GM18502 (cell line): ENCODE measurements around the gene FNDC3B.

Experiments
- ATAC-seq: cut with Tn5 transposase; IDR thresholded peaks from one replicate; pipeline ENCODE4 v1.9.1; 2021; ENCODE audit warnings: mild to moderate bottlenecking; ENCODE audit not compliant: unreplicated experiment, poor library complexity

FNDC3B gene

DNA sequence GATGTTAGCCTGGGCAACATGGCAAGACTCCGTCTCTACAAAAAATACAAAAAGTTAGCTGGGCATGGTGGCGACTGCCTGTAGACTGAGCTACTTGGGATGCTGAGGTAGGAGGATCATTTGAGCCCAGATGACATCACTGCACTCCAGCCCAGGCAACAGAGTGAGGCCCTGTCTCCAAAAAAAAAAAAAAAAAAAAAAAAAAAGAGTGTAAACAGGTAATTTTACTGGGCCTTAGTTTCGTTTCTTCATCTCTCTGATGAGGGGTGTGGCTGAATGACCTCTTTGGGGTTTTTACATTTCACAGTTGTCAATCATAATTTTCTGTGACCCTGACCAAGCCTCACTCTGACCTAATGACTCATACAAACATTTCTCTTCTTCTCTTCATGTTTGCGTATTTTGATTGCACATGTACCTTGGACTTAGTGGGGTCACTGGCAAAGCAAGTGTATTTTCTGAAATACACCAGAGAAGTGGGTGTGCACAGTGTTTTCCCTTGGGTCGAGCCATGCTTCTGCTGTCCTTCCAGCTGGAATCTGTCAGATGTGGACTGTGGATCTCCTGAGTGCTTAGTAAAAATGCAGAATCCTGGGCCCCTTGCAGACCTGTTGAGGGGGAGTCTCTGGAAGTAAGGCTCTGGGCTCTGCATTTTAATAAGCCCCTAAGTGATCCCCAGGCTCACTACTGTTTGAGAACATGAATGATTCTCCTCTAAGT lies 140.5 kb downstream of the FNDC3B start:
- ATAC-seq: peak; percentile 61

DNA sequence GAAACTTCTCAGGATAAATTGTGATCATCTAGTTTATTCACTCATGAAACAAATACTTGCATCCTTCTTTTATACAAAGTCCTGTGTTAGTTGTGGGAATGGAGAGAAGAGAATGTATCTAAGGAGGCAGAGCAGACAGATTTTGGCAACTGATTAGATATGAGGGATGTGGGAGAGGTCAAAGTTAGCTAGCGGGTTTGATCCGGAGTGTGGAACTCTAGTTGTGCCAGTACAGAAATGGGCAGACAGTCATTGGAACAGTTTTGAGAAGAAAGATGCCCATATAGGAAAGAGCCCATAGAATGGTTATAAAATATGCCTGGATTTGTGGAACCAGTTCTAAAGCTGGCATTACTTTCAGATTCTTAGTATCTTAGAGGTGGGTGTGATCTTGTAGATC lies 141.1 kb downstream of the FNDC3B start:
- ATAC-seq: no peak

DNA sequence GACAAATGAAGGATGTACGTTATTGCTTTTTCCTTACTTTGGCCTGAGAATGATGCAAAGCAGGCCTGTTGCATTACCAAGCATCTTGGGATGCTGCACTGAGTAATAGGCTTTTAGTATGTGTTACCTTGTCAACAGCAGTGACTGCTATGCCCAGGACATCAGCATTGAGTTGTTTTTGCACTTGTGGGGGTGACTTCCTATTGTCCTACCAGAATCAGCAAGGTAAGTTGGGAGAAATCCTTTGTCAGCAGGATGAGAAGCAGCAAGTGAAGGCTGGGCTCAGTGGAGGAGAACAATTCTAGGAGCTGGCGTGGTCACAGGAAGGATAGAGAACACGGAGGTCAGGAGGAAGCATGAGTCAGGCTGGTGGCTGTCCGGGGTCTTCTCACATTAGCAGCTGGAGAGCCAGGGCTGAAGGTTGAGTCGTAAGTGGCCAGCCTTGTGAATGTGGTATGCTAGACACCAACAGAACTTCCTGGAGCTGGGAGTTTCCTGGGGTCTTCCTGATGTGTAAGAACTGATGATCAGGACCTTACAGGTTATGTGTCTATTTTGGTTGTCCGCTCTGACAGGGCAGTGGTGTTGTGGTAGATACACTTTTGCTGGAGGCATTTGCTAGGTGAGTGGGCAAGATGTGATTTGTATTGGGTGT lies 142.7 kb downstream of the FNDC3B start:
- peak; percentile 39 for ATAC-seq

DNA sequence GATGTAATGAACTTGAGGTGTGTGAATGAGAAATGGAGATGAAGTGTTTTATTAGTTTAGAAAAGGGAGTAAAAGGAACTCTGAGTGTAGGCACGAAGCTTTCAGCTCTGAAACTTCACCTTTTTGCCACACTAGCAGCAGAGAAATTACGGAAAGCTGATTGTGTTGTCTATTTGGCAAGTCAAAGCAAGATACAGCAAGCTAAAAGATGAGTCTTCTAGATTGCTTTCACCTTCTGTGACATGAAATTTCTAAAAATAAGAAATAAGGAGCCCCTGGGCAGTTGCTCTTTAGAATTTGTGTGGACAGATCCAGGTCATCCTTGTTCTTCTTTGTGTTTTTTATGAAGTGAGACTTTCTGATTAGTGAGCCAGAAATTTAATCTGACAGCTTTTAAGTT lies 143.4 kb downstream of the FNDC3B start:
- ATAC-seq: no peak

DNA sequence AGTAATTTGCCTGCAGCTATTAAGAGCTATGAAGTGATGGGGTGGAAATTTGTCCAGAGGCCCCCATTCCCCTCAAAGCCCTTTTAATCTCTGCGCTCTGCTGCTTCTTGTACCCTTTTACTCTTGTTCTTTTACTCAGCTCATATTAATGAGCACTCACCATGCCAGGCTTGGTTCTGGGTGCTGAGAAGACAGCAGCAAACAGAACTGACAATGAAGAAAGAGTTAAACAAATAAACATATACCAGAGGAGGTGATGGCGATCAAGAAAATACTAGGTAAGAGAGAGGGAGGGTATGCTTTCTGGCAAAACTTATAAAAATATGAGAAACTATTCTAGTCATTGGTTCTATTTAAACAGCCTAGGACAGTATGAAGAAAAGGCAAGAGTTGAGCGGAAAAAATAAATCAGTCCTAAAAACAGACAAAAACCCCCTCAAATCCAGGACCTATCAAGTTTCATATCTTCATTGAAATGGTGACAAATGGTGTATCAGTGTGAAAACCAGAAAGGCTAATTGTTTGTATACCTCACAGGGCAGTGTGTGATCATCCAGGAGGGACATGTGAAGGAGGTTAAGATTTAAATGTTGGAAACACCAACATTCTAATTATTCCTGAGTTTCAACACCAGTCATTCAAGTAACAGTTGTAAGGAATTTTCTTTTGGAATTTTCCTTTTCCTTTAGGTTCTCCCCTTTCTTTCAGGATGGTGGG lies 144.9 kb downstream of the FNDC3B start:
- no peak for ATAC-seq

DNA sequence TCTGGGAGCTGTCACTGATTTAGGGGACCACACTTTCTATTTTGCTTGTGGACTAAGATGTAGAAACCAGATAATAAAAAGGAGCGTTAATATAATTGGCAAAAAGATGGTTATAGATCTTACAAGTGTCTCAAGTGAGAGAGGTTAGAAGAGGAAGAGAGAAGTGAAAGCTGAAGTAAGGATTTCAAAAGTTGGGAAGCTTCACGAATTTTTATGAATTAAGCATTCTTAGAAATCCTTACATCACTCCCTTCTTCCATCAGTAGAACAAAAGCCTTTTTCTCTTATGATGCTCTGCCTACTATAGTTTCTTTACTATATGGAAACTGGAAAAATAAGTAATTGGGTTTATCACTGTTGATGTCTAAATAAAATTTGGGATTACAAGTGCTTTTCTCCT lies 146.5 kb downstream of the FNDC3B start:
- ATAC-seq: no peak

DNA sequence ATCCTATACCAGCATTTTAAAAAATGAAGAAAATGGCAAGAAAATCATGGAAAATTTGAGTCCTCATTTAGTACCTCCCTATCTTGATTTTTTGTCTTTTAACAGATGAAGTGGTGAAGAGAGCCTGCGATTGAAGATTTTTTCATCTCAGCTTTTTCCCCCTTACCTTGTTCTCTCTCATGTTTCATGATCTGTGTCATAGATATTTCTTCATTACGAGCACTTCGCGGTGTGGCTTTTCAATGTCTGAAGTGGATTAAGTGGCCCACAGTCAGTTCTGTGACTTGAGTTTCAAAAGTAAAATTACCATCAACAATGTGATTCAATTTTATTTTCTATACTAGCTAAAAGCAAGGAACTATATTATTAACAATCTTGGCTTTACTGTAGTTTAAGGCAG lies 147.2 kb downstream of the FNDC3B start:
- ATAC-seq: no peak

DNA sequence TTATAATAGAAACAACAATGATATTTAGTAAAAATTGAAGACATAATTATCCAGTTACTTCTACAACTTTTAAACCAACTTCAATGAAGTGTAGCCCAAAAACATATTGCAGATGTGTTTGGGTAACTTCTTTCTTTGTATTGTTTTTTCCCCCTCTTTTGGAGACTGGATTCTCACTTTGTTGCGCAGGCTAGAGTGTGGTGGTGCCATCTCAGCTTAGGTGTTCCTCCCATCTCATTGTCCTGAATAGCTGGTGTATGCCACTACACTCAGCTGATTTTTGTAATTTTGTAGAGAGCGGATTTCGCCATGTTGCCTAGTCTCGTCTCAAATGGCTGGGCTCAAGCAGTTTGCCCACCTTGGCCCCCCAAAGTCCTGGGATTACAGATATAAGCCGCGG lies 148.1 kb downstream of the FNDC3B start:
- ATAC-seq: no peak

DNA sequence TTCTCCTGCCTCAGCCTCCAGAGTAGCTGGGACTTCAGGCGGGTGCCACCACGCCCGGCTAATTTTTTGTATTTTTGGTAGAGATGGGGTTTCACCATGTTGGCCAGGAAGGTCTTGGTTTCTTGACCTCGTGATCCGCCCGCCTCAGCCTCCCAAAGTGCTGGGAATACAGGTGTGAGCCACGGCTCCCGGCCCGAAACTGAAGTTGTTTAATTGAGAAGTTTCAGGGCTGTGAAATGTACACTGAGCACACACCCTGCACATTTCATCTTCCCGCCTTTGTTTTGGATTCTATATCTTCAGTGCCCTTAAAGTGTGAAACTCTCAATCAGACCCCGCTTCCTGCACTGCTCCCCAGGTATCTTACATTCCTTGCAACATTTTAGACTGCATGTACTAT lies 149.1 kb downstream of the FNDC3B start:
- ATAC-seq: no peak

DNA sequence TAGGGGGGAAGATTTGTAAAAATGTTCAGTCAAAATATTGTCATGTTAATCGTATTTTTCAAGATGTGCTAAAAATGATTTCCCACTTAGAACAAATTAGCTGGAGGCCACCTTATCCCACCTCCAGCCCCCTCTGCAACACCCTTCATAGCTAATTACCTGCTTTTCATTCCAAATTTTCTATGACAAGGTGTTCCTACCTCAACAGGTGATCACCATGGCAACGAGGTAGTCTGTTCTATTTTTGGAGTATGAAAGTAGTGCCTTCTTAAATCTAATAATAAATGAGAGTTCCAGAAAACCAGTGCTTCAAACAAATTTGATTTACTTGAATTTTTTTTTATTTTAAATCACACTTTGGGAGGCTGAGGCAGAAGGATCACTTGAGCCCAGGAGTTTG lies 149.8 kb downstream of the FNDC3B start:
- no peak for ATAC-seq

DNA sequence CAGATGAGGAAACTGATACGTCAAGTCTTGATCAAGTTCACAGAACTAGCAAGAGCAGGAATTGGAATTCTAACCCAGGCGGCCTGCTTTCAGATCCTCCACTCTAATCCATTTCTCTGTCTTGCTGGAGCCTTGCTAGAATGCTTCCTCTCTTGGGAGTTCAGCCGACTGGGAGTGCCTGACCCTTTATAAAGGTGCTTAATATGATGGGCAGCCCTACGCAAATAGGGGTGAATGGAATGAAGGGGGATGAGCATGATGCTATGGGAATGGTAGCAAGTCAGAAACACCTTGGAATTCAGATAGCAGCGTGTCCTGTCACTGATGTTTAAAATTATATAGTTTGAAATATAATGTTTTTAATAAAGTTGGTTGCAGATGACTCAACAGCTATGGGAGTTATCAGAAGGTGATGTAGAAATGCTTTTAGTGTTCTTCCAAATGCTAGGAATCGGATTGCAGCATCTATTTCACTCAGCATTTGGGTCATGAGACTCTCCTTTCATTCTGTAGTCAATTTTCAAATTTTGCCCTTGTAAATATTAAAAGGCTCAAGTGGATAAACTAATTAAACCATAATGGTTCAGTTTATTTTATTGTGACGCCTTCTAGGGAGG lies 150.7 kb downstream of the FNDC3B start:
- ATAC-seq: no peak

DNA sequence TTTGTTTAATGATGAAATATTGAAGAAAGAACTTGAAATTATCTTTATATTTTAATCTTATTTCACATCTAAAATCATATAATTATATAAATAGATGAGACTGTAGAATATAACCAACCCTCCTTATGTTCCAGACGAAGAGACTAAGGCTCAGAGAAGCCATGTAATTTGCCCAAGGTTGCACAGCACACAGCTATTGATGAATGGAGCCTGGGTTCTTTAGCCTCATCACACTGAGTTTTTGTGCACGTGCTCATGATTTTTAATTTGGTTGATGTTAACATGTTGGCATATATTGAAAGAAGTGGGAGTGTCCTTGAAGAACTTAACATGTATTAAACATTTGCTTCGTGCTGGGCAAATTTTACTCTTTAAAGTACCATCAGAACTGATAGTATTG lies 151.6 kb downstream of the FNDC3B start:
- no peak for ATAC-seq

DNA sequence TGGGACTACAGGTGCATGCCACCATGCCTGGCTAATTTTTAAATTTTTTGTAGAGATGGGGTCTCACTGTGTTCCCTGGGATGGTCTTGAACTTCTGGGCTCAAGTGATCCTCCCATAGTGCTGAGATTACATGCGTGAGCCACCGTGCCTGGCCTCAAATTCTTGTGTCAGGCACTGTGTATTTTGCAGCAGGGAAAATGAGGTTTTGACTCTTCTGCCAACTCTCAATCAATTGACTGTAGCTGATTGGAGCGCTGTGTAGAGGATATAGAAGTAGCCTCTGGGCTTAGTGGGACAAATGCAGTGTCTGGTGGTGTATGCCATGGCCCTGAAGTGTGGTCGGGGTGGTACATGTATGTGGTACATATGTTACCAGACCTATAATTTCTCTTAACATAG lies 152.3 kb downstream of the FNDC3B start:
- no peak for ATAC-seq

DNA sequence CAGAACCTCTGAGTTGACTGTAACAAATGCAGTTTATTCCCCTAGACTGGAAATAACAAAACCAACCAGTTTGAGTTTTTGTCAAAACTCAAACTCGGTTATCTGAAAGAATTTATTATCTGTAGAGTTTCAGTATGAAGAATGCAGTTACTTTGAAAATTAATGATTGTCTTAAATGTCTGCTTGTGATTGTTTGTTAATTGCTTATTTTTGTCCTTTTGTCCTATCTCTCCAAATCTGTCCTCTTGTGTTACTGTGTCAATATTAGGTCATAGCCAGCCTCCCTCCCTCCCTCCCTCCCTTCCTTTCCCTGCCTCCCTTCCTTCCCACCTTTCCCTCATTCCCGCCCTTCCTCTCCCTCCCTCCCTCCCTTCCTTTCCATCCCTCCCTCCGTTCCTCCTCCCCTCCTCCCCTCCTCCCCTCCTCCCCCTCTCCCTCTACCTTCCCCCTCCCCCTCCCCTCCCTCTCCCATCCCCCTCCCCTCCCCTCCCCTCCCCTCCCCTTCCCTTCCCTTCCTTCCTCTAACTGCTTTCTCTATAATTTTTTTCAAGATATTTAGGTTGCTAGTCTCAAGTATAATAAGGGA lies 153.5 kb downstream of the FNDC3B start:
- no peak for ATAC-seq

DNA sequence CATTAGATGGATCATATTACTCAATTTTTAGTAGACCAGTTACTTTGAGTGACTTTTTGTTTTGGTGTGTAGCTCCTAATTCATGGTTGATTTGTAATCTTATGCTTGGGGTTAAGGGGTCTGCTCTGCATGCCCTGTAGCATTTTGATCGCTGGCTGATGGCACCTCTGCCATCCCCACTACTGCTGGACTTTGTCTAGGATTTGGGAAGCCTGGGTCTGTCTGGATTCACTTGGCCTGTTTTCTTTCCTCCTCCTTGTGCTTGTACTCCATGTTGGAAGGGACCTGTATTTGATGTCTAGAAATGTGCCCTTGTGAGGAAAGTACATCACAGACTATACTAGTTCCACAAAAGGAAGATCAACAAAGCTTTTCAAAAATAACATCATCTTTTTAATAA lies 154.1 kb downstream of the FNDC3B start:
- ATAC-seq: no peak

DNA sequence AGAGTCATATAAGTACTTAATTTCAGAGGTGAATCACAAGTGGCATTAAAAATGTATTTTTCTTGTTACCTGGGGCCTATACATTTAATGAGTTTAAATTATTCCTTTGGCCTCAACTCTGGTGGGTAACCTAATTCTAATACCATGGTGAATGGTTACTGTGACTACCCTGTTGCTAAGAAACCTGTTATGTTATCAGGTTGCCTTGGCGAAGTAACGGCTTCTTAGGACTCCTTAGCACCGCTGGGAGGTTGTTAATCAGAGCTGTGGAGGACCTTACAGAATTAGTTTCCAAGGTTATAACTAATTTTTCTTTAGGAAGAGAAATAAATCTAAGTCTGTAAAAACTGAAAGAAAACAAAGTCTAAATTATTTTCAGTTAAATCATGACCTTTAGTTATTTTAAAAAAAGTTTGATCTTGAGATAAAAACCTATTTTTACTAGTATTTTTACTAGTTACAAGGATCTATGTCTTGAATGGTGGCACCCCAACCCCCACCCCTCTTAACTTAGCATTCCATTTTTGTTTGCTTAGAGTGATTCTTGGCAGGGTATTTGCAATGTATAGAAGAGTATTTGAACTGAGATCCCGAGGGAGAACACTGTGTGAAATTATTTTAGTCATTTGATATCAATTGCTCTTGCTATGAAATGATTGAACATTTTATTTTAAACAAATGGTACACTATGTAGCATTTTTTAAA lies 155.5 kb downstream of the FNDC3B start:
- no peak for ATAC-seq

DNA sequence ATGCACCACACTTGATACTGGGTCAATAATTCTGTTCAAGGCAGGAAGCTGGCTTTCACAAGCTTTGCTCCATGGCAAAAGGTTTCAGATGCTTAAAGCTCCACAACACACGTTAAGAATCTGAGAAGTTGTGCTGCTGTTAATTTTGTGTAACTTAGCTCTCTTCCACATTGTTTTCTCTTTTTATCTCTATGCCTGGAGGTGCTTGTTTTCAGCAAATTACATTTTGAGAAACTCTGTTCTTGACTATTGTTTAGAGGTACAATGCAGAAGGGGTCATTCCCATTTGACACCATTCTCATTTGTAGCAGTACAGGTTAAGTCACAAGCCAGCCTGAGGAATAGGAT lies 156.0 kb downstream of the FNDC3B start:
- no peak for ATAC-seq

DNA sequence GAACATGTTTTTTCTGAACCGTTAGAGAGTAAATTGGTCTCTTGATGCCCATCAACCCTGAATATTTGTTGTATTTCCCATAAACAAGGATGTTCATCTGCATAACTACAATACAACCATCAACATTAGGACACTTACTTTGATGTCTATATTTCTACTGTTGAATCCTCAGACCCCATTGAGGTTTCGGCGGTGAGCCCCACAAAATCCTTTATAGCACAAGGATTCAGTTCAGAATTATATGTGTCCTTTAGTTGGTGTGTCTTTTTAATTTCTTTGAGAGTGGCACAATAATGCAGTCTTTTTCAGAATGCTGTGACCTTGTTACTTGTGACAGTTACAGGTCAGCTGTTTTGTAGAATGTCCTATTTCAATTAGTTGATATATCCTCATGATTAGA lies 158.0 kb downstream of the FNDC3B start:
- no peak for ATAC-seq

DNA sequence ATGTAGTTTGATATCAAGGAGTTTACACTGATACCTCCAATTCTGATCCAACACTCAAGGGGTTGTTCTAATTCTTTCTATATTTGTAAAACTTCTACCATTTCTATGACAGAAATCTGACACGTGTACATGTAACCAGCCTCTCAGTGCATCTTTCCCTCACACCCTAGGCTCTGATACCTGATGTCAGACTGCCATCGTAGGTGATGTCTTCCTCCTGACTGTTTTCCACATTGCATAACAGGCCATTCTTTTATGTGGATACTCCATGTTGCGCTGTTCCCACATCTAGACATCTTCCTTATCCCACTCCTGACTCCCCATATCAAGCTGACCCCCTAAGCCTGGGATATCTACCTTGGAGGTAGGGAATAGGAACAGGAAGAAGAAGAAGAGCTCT lies 159.1 kb downstream of the FNDC3B start:
- no peak for ATAC-seq

DNA sequence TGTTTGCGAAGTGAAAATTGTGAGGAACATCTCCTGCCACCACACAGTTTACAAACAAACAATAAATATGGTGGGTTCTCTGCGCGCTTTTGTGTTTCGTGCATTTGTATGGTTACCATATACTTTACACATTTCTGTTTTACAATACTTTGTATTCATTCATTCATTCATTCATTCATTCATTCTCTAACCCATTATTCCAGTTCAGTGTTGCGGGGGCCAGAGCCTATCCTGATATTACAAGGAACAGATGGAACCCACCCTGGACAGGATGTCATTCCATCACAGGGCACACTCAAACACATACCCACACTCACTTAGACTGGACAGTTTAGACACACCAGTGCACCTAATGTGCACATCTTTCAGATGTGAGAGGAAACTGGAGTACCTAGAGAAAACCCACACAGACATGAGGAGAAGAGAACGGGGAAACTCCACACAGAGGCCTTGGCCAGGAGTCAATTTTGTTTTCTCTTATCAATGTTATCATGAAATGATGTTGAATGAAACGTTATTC lies 160.5 kb downstream of the FNDC3B start:
- ATAC-seq: no peak
